Activated T-helper 17 cell treated with anti-CD3 and anti-CD28 coated beads, Interleukin-2, amount 50 U/mL, for 72 hours (primary cell): Measurements from ENCODE around the gene SLC12A1. TPM values are rescaled to one million over a fixed set of nuclear protein-coding genes. Genes with fewer than 3 reads are reported as not detected.

ENCODE experiments used
- ATAC-seq: fragments of 150-1000 bp; cut with Tn5 transposase; replicated peaks from 2 replicates; pipeline ENCODE4 v1.10.0; 2021; ENCODE audit warnings: mild to moderate bottlenecking, moderate library complexity
- H3K27ac Mint-ChIP-seq: one replicate; pipeline ENCODE4 v1.8.0; 2022; ENCODE audit warnings: mixed read lengths
- H3K27me3 Mint-ChIP-seq: one replicate; pipeline ENCODE4 v1.8.0; 2022; ENCODE audit warnings: mixed read lengths
- H3K36me3 Mint-ChIP-seq: one replicate; pipeline ENCODE4 v1.8.0; 2022; ENCODE audit warnings: low read depth, mild to moderate bottlenecking, mixed read lengths
- H3K4me1 Mint-ChIP-seq: one replicate; pipeline ENCODE4 v1.8.0; 2022; ENCODE audit warnings: mixed read lengths
- H3K4me3 Mint-ChIP-seq: one replicate; pipeline ENCODE4 v1.8.0; 2022; ENCODE audit warnings: mild to moderate bottlenecking, mixed read lengths
- H3K9me3 Mint-ChIP-seq: one replicate; pipeline ENCODE4 v1.8.0; 2022; ENCODE audit warnings: mixed read lengths
- total RNA-seq, 2 donors: library from RNA; stranded (reverse); gene quantifications; one replicate each; pipeline ENCODE4 v1.2.3, GENCODE V29; 2022

The SLC12A1 gene
- total RNA-seq, 2 donors from 2014 or later, result not detected

- H3K36me3 Mint-ChIP-seq, result no peaks in the 10 kb centered on the region
- H3K4me1 Mint-ChIP-seq, result no peaks in the 10 kb centered on the region
- H3K4me3 Mint-ChIP-seq, result no peak overlapping the region
- ATAC-seq, result no peak
- H3K27me3 Mint-ChIP-seq, result peaks cover 9% of the 10 kb centered on the region
- no peak overlapping the region for H3K27ac Mint-ChIP-seq
- no peaks in the 10 kb centered on the region for H3K9me3 Mint-ChIP-seq
These were observed 66.9 kb downstream of the SLC12A1 start for GRCh38 chr15:48273049-48273448.

GRCh38 chr15:48278666-48279065 is 72.6 kb downstream of the SLC12A1 start:
- Mint-ChIP-seq H3K9me3 (no peaks in the 10 kb centered on the region), H3K27me3 (peaks cover 13% of the 10 kb centered on the region), H3K27ac (no peak overlapping the region), H3K4me3 (no peak overlapping the region), H3K36me3 (no peaks in the 10 kb centered on the region), H3K4me1 (no peaks in the 10 kb centered on the region)
- no peak for ATAC-seq

GRCh38 chr15:48279608-48280007 is 73.5 kb downstream of the SLC12A1 start:
- Mint-ChIP-seq H3K4me1 (no peaks in the 10 kb centered on the region), H3K36me3 (no peaks in the 10 kb centered on the region), H3K27ac (no peak overlapping the region), H3K4me3 (no peak overlapping the region), H3K9me3 (no peaks in the 10 kb centered on the region), H3K27me3 (peaks cover 11% of the 10 kb centered on the region)
- no peak for ATAC-seq

- Mint-ChIP-seq H3K9me3 (no peaks in the 10 kb centered on the region), H3K27ac (no peak overlapping the region), H3K4me1 (no peaks in the 10 kb centered on the region), H3K27me3 (peaks cover 14% of the 10 kb centered on the region), H3K36me3 (no peaks in the 10 kb centered on the region), H3K4me3 (no peak overlapping the region)
- no peak for ATAC-seq
These were observed 75.6 kb downstream of the SLC12A1 start for GRCh38 chr15:48281674-48282073.

- H3K27ac Mint-ChIP-seq, result no peak overlapping the region
- H3K36me3 Mint-ChIP-seq, result no peaks in the 10 kb centered on the region
- no peak overlapping the region for H3K4me3 Mint-ChIP-seq
- H3K4me1 Mint-ChIP-seq, result no peaks in the 10 kb centered on the region
- H3K9me3 Mint-ChIP-seq, result no peaks in the 10 kb centered on the region
- peaks cover 14% of the 10 kb centered on the region for H3K27me3 Mint-ChIP-seq
- no peak for ATAC-seq
These were observed 76.1 kb downstream of the SLC12A1 start for GRCh38 chr15:48282216-48282615.

- H3K4me3 Mint-ChIP-seq, result no peak overlapping the region
- H3K27ac Mint-ChIP-seq, result no peak overlapping the region
- no peaks in the 10 kb centered on the region for H3K9me3 Mint-ChIP-seq
- no peaks in the 10 kb centered on the region for H3K4me1 Mint-ChIP-seq
- H3K27me3 Mint-ChIP-seq, result peaks cover 14% of the 10 kb centered on the region
- no peaks in the 10 kb centered on the region for H3K36me3 Mint-ChIP-seq
- no peak for ATAC-seq
These were observed 77.5 kb downstream of the SLC12A1 start for GRCh38 chr15:48283396-48284145.

- Mint-ChIP-seq H3K27ac (no peak overlapping the region), H3K36me3 (no peaks in the 10 kb centered on the region), H3K9me3 (no peaks in the 10 kb centered on the region), H3K27me3 (peaks cover 11% of the 10 kb centered on the region), H3K4me1 (no peaks in the 10 kb centered on the region), H3K4me3 (no peak overlapping the region)
- ATAC-seq, result peak; percentile 28
These were observed 79.5 kb downstream of the SLC12A1 start for GRCh38 chr15:48285329-48286214.

- H3K36me3 Mint-ChIP-seq, result no peaks in the 10 kb centered on the region
- H3K9me3 Mint-ChIP-seq, result no peaks in the 10 kb centered on the region
- H3K27me3 Mint-ChIP-seq, result peaks cover 5% of the 10 kb centered on the region
- no peak for ATAC-seq
- no peak overlapping the region for H3K27ac Mint-ChIP-seq
- no peak overlapping the region for H3K4me3 Mint-ChIP-seq
- H3K4me1 Mint-ChIP-seq, result no peaks in the 10 kb centered on the region
These were observed 83.5 kb downstream of the SLC12A1 start for GRCh38 chr15:48289628-48290027.

GRCh38 chr15:48292458-48292857 is 86.4 kb downstream of the SLC12A1 start:
- no peak overlapping the region for H3K4me3 Mint-ChIP-seq
- no peaks in the 10 kb centered on the region for H3K9me3 Mint-ChIP-seq
- no peak overlapping the region for H3K27ac Mint-ChIP-seq
- H3K4me1 Mint-ChIP-seq, result no peaks in the 10 kb centered on the region
- no peaks in the 10 kb centered on the region for H3K36me3 Mint-ChIP-seq
- H3K27me3 Mint-ChIP-seq, result peaks cover 10% of the 10 kb centered on the region
- no peak for ATAC-seq

- H3K9me3 Mint-ChIP-seq, result no peaks in the 10 kb centered on the region
- peaks cover 10% of the 10 kb centered on the region for H3K27me3 Mint-ChIP-seq
- no peaks in the 10 kb centered on the region for H3K36me3 Mint-ChIP-seq
- no peak for ATAC-seq
- no peak overlapping the region for H3K4me3 Mint-ChIP-seq
- no peaks in the 10 kb centered on the region for H3K4me1 Mint-ChIP-seq
- H3K27ac Mint-ChIP-seq, result no peak overlapping the region
These were observed 91.6 kb downstream of the SLC12A1 start for GRCh38 chr15:48297668-48298067.

GRCh38 chr15:48298914-48299313 is 92.8 kb downstream of the SLC12A1 start:
- Mint-ChIP-seq H3K4me1 (no peaks in the 10 kb centered on the region), H3K27me3 (peaks cover 10% of the 10 kb centered on the region), H3K4me3 (no peak overlapping the region), H3K9me3 (no peaks in the 10 kb centered on the region), H3K36me3 (no peaks in the 10 kb centered on the region), H3K27ac (no peak overlapping the region)
- no peak for ATAC-seq

- Mint-ChIP-seq H3K4me3 (no peak overlapping the region), H3K36me3 (no peaks in the 10 kb centered on the region), H3K27me3 (peaks cover 9% of the 10 kb centered on the region), H3K27ac (no peak overlapping the region), H3K4me1 (no peaks in the 10 kb centered on the region), H3K9me3 (no peaks in the 10 kb centered on the region)
- no peak for ATAC-seq
These were observed 93.9 kb downstream of the SLC12A1 start for GRCh38 chr15:48300038-48300437.

- no peak for ATAC-seq
- Mint-ChIP-seq H3K36me3 (no peaks in the 10 kb centered on the region), H3K27ac (no peak overlapping the region), H3K27me3 (no peaks in the 10 kb centered on the region), H3K4me1 (no peaks in the 10 kb centered on the region), H3K9me3 (no peaks in the 10 kb centered on the region), H3K4me3 (no peak overlapping the region)
These were observed 98.3 kb downstream of the SLC12A1 start for GRCh38 chr15:48304398-48304797.

- ATAC-seq, result no peak
- no peaks in the 10 kb centered on the region for H3K36me3 Mint-ChIP-seq
- H3K9me3 Mint-ChIP-seq, result no peaks in the 10 kb centered on the region
- H3K27me3 Mint-ChIP-seq, result no peaks in the 10 kb centered on the region
- no peak overlapping the region for H3K4me3 Mint-ChIP-seq
- H3K27ac Mint-ChIP-seq, result no peak overlapping the region
- H3K4me1 Mint-ChIP-seq, result no peaks in the 10 kb centered on the region
These were observed 100.5 kb downstream of the SLC12A1 start for GRCh38 chr15:48306639-48307038.

- no peak for ATAC-seq
- Mint-ChIP-seq H3K4me1 (no peaks in the 10 kb centered on the region), H3K9me3 (no peaks in the 10 kb centered on the region), H3K27ac (no peak overlapping the region), H3K4me3 (no peak overlapping the region), H3K36me3 (no peaks in the 10 kb centered on the region), H3K27me3 (no peaks in the 10 kb centered on the region)
These were observed 101.5 kb downstream of the SLC12A1 start for GRCh38 chr15:48307586-48307985.
